Activated CD8-positive, alpha-beta memory T cell treated with anti-CD3 and anti-CD28 coated beads, Interleukin-2, amount 50 U/mL, for 1 hour (primary cell): ENCODE results near the gene ZNF587B.
"Not testable (repeated sequence)": the region's sequence is repeated elsewhere in the genome, so short reads cannot be mapped to it uniquely, and the experiment has no call there.

ENCODE experiments used
- DNase-seq: peaks from one replicate; pipeline ENCODE4 v3.0.0-alpha.2; 2020; ENCODE audit errors: extremely low read depth

ZNF587B gene

GRCh38 chr19:57869655-57870054, 39.6 kb downstream of the ZNF587B start:
- not testable (repeated sequence) for DNase-seq

DNA sequence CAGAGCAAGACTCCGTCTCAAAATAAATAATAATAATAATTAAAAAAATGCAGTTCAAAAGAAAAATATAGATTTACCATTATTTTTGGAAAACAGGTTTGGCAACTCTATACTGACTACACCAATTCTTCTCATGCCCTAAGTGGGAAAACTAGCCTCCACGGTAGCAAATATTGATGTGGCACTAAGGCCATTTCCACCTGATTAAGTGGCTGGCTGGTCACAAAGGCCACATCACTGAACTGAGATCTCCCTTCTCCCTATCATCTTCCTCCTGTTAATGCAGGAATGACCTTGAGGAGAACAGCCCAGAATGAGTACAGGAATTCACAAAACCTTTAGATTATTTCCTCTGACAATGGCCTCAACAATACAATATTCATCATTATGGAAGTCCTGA, 40.1 kb downstream of the ZNF587B start:
- no peak for DNase-seq

GRCh38 chr19:57872450-57872849, 42.4 kb downstream of the ZNF587B start:
- DNase-seq = no peak

DNA sequence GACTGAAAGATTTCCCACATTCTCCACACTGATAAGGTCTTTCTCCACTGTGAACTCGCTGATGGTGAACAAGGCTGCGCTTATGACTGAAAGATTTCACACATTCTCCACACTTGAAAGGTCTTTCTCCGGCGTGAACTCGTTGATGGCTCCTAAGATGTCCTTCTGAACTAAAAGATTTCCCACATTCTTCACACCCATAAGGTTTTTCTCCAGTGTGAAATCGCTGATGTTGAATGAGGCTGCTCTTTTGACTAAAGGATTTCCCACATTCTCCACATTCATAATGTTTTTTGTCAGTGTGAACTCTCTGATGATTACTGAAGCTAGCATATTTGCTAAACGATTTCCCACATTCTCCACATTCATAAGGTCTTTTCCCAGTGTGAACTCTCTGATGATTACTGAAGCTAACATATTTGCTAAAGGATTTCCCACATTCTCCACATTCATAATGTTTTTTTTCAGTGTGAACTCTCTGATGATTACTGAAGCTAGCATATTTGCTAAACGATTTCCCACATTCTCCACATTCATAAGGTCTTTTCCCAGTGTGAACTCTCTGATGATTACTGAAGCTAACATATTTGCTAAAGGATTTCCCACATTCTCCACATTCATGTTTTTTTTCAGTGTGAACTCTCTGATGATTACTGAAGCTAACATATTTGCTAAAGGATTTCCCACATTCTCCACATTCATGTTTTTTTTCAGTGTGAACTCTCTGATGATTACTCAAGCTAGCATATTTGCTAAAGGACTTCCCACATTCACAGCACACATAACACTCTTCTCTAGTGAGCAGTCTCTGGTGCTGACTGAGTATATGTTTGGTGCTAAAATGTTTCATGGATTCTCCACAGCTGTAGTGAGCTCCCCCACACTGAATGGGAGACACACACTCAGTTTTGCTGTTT, 44.0 kb downstream of the ZNF587B start:
- not testable (repeated sequence) for DNase-seq

GRCh38 chr19:57886046-57886445, 55.9 kb downstream of the ZNF587B start:
- no peak for DNase-seq

DNA sequence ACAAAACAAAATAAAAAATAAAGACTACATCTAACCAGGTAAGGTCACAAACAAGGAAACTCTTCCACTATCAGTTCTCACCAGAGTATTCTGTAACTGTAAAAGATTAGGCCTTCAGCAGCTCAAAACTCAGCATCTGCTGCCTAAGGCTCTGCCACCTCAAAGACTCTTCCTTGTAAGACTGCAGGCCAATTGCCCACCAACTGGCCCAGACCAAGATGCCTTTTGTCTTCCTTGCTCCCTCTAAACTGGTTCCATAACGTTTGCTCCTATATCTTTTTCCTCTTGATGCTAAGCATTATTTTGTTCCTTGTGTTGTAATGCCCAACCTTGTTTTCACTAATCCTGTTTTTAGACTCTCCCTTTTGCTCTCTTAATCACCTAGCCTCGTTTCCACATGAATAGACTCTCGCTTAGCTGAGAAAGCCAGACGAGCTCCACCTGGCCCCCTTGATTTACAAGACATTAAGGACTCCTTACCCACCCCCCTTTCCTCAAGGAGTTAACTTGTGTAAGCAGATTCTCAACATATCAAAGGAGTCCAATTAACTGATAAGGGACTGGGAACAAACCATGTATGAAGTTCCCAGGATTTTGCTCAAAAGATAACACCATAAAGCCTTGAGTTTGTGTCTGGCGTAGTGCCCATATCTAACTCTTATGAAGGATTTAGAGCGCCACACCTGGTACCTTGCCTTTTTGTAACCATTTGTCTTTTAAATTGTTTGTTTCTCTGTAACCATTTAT, 57.3 kb downstream of the ZNF587B start:
- DNase-seq = no peak

DNA sequence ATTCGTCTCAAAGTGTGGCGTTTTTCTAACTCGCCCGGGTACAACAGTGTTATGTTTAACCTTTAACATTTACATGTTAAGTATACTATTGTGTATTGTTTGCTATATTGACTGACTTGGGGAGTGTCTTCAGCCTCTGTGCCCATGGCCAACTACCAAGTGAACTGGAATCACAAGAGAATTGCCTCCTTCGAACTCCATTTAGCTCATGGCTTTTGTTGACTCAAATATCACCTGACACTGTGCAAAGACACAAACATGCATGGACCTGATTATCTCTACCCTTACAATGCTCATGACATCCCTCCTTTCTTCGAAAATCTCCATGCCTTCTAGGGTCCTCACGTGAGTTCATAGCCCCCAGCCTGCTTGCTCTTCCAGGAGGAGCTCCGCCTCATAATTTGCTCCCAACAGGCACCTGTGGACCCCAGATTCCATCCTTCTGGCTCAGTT, 58.0 kb downstream of the ZNF587B start:
- no peak for DNase-seq

DNA sequence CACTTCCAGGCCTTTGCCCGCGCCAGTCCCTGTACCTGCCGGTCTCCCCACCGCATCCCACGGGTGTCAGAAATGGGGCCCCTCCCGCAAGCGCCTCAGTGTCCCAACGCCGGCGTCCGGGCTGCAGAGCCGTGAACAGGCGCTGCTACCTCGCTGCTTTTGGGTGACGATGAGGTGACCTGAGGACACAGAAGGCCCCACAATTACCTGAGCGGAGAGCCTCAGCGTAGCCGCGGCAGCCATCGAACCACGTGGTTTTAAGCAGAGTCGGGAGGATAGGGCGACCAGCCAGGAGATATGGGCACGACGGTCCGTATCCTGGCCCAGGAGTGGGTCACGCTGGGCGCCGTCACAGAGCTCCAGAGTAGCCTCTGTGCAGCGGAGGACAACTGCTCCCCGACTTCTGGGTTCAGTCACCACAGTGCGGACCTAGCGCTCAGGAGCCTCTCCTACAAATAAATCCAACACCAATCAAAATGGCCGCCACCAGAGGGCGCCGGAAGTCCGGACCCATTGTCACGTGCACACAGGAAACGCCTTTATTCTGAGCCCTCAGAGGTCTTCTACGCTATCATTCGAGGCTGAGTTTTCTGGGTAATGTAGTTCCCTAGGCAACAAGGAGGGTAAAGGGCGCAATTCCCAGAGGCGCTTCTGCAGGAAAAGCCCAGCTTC, 58.6 kb downstream of the ZNF587B start, which contains the start of gene ZNF814:
TSS of gene ZNF814 (minus strand) at position 478 of the 672 bp plus-strand sequence. CDS start at position 243, 235 bp downstream.
- DNase-seq = peak; percentile 34

DNA sequence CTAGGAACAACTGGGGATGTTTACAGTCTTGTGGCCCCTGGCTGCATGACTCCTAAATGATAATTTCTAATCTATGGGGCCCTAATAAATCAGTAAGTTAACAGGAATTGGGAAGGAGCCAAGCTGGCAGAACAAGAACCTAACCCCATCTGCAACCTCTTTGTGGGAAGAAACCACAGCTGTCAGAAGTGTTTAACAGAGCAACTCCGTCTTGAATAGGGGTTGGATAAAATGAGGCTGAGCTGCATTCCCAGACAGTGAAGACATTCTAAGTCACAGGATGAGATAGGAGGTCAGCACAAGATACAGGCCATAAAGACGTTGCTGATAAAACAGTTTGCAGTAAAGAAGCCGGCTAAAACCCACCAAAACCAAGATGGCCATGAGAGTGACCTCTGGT, 60.6 kb downstream of the ZNF587B start:
- not testable (repeated sequence) for DNase-seq
